Thymus (tissue), 11 donors: ENCODE results near the gene COBLL1. TPM values are rescaled to one million over a fixed set of nuclear protein-coding genes. Genes with fewer than 3 reads are reported as not detected.

ENCODE experiments used
- DNase-seq, 9 donors: peaks; one replicate each; pipeline ENCODE4 v3.0.0-alpha.2; 2013; ENCODE audit warnings: low spot score in 9 of 9, low read depth in 6 of 9, missing footprints in 1 of 9
- H3K27ac ChIP-seq, 2 donors: one replicate each; pipeline ENCODE4 v1.5.1; 2013; ENCODE audit warnings: control low read depth in 1 of 2, low read depth in 1 of 2, low read length in 1 of 2, mild to moderate bottlenecking in 1 of 2, moderate library complexity in 1 of 2
- H3K27me3 ChIP-seq, 2 donors: one replicate each; pipeline ENCODE4 v1.5.1; 2013; ENCODE audit warnings: low read length in 1 of 2; ENCODE audit not compliant: control insufficient read depth in 2 of 2, insufficient read depth in 1 of 2
- H3K36me3 ChIP-seq, 2 donors: one replicate each; pipeline ENCODE4 v1.5.1; 2013; ENCODE audit warnings: low read length in 1 of 2, mild to moderate bottlenecking in 1 of 2, moderate library complexity in 1 of 2; ENCODE audit not compliant: control insufficient read depth in 2 of 2, insufficient read depth in 2 of 2
- H3K4me1 ChIP-seq, 2 donors: one replicate each; pipeline ENCODE4 v1.5.1; 2013; ENCODE audit warnings: low read length in 2 of 2; ENCODE audit not compliant: control insufficient read depth in 2 of 2, insufficient read depth in 2 of 2
- H3K4me3 ChIP-seq, 2 donors: one replicate each; pipeline ENCODE4 v1.5.1; 2013; ENCODE audit warnings: low read length in 2 of 2, control low read depth in 1 of 2, mild to moderate bottlenecking in 1 of 2
- H3K9me3 ChIP-seq, 2 donors: one replicate each; pipeline ENCODE4 v1.5.1; 2013; ENCODE audit warnings: low read length in 1 of 2, mild to moderate bottlenecking in 1 of 2; ENCODE audit not compliant: control insufficient read depth in 2 of 2, insufficient read depth in 1 of 2
- WGBS: extraction: QIAGEN DNeasy Blood & Tissue Kit; methylation state at CpG from one replicate; pipeline ENCODE4 v1.1.7; 2013; 5-methylcytosine and 5-hydroxymethylcytosine counted together
- polyA plus RNA-seq: library from polyadenylated mRNA; stranded (reverse); fragments of 200-250 nt; gene quantifications from one replicate; pipeline ENCODE4 v1.2.3, GENCODE V29; 2013
- total RNA-seq: library from RNA; stranded (reverse); fragments of 120-200 nt; gene quantifications from one replicate; pipeline ENCODE4 v1.2.4, GENCODE V29; 2013
- donor health status: healthy.

COBLL1 gene
- total and polyA plus RNA-seq, 2 donors = 3.0 to 4.9 TPM

DNA sequence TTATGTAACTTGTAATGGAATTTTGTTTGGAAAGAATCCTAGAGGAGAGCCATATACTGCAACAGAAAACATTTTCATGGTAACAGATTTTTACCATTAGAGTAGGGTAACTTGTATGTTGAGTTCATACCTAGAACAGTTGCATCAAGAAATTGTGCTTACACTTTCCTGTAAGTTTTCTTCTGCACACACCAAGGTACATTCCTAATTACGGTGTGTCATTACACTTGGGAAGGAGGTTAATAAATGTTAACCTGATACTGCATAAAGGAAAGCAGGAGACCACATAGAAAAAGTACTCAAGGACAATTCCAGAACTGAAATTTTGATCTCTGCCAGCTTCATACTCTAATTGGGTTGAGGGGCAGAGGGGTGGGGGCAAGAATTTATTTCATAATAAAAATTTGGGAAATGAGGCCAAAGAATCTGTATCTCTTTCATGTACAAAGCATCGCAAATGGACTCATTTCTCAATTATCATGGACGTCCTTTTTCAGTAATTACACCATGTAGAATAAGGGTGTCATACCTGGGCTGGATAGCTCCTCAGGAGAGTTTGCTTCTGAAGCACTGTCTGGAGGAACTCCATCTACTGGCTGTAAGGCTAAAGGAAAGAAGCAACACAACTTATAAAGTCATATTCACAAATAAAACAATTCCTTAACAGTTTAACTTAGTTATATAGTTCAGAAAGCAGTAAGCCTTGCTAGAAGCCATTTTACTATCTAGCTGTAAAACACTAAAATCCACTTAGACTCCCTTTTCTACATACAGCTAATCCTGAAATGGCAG lies 137.5 kb downstream of the COBLL1 start:
- no peaks in the 10 kb centered on the region for H3K27me3 ChIP-seq
- H3K36me3 ChIP-seq = no peaks in the 10 kb centered on the region
- H3K27ac ChIP-seq = no peak overlapping the region
- no peak overlapping the region for H3K4me3 ChIP-seq
- H3K4me1 ChIP-seq = no peaks in the 10 kb centered on the region
- no peaks in the 10 kb centered on the region for H3K9me3 ChIP-seq
- no peak for DNase-seq
- 95% methylated on average over 3 of the region's 3 CpGs for WGBS

DNA sequence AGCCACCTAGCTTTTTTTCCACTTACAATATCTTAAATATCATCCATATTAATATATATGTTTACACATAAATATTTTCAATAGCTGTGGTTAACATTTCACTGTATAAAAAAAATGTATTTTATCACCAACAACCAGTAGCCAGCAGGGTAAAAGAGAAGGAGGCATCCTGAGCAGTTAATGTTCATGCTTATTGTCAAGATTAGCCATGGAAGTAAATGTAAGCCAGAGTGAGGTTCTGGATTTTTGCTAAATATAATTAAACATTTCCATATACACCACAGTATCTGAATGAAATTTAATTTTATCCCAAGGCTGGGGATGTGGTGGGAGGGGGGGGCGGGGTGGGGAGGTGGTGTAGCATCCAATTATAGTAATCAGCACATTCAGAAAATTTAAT lies 140.1 kb downstream of the COBLL1 start:
- Histone ChIP-seq H3K36me3 (no peaks in the 10 kb centered on the region), H3K27me3 (no peaks in the 10 kb centered on the region), H3K27ac (no peak overlapping the region), H3K4me1 (no peaks in the 10 kb centered on the region), H3K9me3 (no peaks in the 10 kb centered on the region), H3K4me3 (no peak overlapping the region)
- DNase-seq = no peak
- 96% methylated on average over 1 of the region's 1 CpG for WGBS

DNA sequence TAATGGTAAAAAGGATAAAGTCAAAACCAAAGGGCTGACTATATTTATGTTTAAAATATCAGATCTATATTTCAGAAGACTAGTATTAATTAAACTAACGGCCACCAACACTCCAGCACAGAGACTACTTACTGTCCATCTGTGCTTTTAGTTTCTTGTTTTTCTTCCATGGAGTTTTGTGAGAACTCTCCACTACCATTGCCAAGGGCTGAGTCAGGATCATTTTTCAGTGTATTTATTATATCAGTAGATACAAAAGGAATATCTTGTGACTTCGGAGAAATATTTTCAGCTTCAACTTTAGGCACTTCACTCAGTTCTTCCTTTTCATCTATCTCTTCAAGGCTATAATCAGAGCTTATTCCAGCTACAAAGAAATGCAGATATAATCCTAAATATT lies 141.2 kb downstream of the COBLL1 start:
- 94% methylated on average over 2 of the region's 2 CpGs for WGBS
- no peak for DNase-seq
- Histone ChIP-seq H3K36me3 (no peaks in the 10 kb centered on the region), H3K27ac (no peak overlapping the region), H3K4me1 (no peaks in the 10 kb centered on the region), H3K9me3 (no peaks in the 10 kb centered on the region), H3K4me3 (no peak overlapping the region), H3K27me3 (no peaks in the 10 kb centered on the region)

DNA sequence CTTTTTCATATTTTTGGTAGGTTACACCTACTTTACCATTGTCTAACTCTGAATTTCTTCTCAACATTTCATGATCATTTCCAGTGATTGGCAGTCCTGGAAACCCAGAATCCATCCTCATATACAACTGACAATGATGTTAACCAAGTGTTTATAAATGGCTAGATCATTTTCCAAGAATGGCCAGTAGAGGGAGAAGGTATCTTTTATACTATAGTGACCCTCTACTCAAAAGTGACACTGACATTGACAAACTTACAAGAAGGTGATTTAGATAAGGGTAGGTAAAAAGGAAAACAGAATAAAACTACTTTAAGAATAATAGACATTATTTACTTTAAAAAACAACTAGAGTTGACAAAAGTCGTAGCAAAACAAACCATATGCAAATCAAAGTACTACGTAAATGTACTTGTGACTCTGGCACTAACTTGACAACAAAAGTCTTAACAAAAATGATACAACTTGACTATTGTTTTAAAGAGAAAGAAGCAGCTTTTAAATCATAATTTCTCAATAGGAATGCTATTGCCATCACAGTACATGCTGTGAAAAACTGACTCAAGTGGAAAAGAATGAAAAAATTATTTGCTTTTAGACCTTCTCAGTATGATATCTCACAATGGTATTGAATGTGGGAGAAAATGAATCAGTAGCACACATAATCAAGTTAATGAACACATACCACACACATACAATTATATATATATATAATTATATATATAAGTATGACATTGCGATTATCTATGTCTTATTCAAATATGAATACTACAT lies 143.7 kb downstream of the COBLL1 start:
- WGBS = 85% methylated on average over 3 of the region's 3 CpGs
- peak in 2 of 9 donors; percentile 7 to 24 for DNase-seq
- Histone ChIP-seq H3K36me3 (no peaks in the 10 kb centered on the region), H3K4me1 (no peaks in the 10 kb centered on the region), H3K4me3 (no peak overlapping the region), H3K27ac (no peak overlapping the region), H3K27me3 (no peaks in the 10 kb centered on the region), H3K9me3 (no peaks in the 10 kb centered on the region)

DNA sequence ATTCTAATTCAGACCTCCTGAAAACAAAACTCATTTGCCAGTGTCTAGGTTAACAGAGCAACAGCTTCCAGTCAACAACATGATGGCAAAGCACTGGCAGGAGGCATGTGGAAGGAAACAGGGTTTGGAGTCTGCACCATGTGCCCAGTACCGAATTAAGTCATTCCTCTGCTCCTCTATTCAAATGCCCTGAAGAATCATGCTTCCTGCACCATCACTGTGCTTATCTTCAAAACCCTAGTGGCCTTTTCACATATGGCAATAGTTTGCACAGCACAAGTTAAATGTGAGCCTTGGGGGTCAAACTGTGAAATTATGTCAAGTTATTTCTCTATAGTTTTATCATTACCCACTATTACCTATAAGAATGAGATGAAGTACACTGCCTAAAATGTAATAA lies 145.0 kb downstream of the COBLL1 start:
- DNase-seq = no peak
- no peaks in the 10 kb centered on the region for H3K36me3 ChIP-seq
- H3K9me3 ChIP-seq = no peaks in the 10 kb centered on the region
- no peaks in the 10 kb centered on the region for H3K27me3 ChIP-seq
- no peak overlapping the region for H3K27ac ChIP-seq
- H3K4me3 ChIP-seq = no peak overlapping the region
- no peaks in the 10 kb centered on the region for H3K4me1 ChIP-seq
- 98% methylated on average over 1 of the region's 1 CpG for WGBS

DNA sequence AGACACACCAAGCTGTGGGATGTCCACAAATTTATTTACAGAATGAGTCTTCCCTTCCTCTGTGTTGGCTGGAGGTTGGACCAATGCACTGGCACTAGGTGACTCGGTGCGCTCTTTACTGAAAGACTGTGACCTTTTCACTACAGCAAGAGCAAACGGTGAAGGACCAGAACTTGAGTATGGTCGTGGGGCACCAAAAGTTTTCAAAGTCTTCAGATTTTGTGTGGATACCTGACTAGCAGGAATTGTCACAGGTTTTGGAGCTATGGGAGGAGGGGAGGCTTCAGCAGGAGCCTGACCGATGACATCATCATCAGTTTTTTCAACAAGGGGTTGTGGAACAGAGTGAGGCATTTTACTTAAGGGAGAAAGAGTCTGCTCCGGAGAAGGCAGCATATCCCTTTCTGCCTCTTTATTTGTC lies 147.3 kb downstream of the COBLL1 start:
- H3K27ac ChIP-seq = no peak overlapping the region
- H3K4me1 ChIP-seq = no peaks in the 10 kb centered on the region
- WGBS = 97% methylated on average over 6 of the region's 6 CpGs
- H3K36me3 ChIP-seq = no peaks in the 10 kb centered on the region
- H3K4me3 ChIP-seq = no peak overlapping the region
- no peak for DNase-seq
- no peaks in the 10 kb centered on the region for H3K27me3 ChIP-seq
- no peaks in the 10 kb centered on the region for H3K9me3 ChIP-seq

DNA sequence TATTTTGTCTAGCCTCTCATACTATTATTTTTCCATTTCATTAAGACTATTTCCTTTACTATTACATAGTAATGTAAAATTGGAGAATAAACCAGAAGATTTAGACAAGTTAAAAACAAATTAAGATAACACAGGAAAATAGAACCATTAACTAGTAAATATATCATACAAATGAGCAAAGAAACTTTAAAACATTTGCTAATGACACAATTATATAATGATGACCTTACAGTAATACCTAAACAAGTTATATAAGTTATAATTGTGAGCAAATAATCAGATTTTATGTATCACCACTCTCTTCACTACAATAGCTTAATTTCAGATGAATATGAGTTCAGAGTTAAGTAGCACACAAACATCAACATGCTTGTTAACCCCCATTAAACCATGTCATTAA lies 147.8 kb downstream of the COBLL1 start:
- Histone ChIP-seq H3K4me1 (no peaks in the 10 kb centered on the region), H3K9me3 (no peaks in the 10 kb centered on the region), H3K36me3 (no peaks in the 10 kb centered on the region)

DNA sequence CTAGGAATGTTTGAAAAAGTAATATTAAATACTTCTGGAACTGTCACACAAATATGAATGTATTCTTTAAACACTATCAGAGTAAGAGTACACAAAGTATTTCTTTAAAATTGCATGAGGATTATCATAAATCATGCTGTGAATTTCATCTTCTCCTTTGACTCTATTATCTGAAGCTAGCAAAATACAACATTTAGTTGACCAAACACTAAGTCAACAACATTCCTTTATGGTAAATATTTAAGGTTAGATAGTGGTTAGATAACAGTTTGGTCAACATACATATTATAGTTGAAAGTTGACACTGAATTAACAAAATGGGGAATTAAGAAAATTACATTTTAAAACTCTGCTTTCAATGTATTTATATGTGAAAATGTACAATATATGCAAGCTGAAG lies 148.2 kb downstream of the COBLL1 start:
- Histone ChIP-seq H3K27me3 (no peaks in the 10 kb centered on the region), H3K9me3 (no peaks in the 10 kb centered on the region), H3K4me1 (no peaks in the 10 kb centered on the region), H3K27ac (no peak overlapping the region), H3K4me3 (no peak overlapping the region), H3K36me3 (no peaks in the 10 kb centered on the region)
- no peak for DNase-seq

More for the DNA sequence above, 147.8 kb downstream of the COBLL1 start:
- no peak overlapping the region for H3K4me3 ChIP-seq
- no peak for DNase-seq
- H3K27ac ChIP-seq = no peak overlapping the region
- H3K27me3 ChIP-seq = no peaks in the 10 kb centered on the region

DNA sequence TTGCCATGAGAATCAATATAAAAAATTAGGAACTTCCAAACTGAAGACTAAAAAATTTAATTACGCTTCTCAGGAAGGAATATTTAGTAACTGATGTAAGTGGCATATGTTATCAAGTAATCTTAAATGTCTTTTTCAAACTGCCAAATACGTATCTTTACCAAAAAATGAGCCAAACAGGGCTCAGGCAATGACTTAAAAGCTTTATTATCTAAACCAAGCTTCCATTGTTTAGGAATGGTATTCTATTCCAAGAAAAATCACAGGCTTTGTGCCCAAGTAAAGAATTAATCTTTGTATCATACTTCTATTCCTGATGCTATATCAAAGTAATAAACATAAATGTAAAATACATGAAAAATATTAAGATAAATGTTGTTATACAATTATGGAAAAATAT lies 148.7 kb downstream of the COBLL1 start:
- 97% methylated on average over 2 of the region's 2 CpGs for WGBS

More for the DNA sequence above, 148.7 kb downstream of the COBLL1 start:
- H3K27ac ChIP-seq = no peak overlapping the region
- no peaks in the 10 kb centered on the region for H3K4me1 ChIP-seq
- H3K9me3 ChIP-seq = no peaks in the 10 kb centered on the region
- H3K4me3 ChIP-seq = no peak overlapping the region
- H3K27me3 ChIP-seq = no peaks in the 10 kb centered on the region
- DNase-seq = no peak
- no peaks in the 10 kb centered on the region for H3K36me3 ChIP-seq
